GM11168 (cell line): Measurements from ENCODE around the gene HPS3.

Experiments used
- in situ Hi-C: fragments of 300-500 bp; cut with MboI; formaldehyde crosslinking; loops from one replicate; pipeline ENCODE4 v1.12.0; 2022; ENCODE audit warnings: low sequenced_read_pairs; ENCODE audit not compliant: unreplicated experiment

HPS3 gene

DNA sequence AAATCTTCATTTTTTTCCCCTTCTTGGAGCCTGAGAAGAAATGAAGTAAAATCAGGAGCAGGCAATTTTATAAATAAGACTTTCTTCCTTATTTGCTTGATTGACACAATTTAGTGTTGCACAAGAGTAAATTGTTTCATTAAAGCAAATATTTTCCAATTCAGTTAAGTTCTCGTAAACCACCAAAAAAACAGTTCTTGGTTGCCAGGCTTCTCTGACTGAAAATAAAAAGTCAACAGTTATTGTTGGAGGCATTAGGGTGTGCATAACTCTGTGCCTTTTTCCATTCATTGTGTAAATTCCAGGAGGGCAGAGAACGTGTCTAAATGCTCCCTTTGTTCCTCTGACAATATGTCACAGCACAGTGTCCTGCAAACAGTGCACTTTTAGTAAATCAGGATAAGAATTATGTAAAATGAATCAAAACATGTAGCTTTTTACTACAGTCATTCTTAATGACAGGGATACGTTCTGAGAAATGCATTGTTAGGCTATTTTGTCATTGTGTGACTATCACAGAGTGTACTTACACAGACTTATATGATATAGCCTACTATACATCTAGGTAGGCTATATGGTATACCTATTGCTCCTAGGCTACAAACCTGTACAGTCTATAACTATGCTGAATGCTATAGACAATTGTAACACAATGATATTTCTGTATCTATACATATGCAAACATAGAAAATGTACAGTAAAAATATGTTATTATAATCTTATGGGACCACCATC is 92.5 kb downstream of the HPS3 start, which contains the start of gene CP:
Gene CP (minus strand): TSS at position 47 of the 735 bp plus-strand sequence. CDS start 37 bp downstream, at position 10.
- in situ Hi-C loops, result no loop called here
